ENCODE measurements around the gene PROZ. TPM values are rescaled to one million over a fixed set of nuclear protein-coding genes. Genes with fewer than 3 reads are reported as not detected.

The PROZ gene
- total and polyA plus RNA-seq, 9 of the 15 experiments (the other 6 are each of a cell fraction or from before 2014, with no cell fraction given) = not detected

DNA sequence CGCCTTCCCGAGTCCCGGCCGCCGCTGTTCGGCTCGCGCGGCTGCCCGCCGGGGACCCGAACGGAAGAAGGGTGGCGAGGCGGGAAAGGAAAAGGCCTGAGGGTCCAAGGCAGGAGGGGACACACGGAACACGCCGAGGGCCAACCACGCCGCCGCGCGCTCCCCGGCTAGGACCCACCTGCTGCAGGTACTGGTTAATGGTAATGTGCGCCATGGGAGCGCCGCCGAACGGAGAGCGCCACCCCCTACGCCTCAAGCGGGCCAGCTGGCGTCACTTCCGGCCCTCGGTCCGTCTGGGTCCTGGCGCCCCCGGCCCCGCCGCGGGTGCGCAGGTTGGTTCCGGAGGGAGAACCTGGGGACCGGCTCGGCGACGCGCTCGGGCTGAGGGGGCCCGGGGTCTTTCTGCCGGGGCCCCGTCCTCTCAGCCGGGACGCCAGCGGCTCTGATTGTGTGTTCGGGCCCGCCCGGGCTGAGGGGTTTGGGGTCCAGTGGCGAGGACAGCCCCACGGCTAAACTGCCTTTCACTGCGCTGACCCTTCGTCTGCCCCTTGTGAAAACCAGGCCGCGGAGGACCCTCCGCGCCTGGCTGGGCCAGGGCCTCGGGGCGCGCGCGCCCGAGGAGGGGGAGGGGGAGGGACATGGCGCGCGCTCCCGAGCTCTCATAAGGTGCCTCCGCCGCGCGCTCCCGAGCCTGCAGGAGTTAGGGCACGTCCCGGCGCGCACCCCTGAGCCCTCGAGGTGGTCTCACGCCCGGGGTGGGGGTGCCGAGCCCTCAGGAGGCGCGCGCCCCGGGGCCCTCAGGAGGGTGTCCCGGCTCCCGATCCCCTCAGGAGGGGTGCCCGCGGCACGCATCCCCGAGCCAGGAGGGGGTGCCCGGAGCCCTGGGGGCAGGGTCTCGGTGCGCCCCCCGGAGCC, 50.2 kb downstream of the PROZ start, which contains the start of gene PCID2 (continued):
- TF ChIP-seq, protein P1, sequence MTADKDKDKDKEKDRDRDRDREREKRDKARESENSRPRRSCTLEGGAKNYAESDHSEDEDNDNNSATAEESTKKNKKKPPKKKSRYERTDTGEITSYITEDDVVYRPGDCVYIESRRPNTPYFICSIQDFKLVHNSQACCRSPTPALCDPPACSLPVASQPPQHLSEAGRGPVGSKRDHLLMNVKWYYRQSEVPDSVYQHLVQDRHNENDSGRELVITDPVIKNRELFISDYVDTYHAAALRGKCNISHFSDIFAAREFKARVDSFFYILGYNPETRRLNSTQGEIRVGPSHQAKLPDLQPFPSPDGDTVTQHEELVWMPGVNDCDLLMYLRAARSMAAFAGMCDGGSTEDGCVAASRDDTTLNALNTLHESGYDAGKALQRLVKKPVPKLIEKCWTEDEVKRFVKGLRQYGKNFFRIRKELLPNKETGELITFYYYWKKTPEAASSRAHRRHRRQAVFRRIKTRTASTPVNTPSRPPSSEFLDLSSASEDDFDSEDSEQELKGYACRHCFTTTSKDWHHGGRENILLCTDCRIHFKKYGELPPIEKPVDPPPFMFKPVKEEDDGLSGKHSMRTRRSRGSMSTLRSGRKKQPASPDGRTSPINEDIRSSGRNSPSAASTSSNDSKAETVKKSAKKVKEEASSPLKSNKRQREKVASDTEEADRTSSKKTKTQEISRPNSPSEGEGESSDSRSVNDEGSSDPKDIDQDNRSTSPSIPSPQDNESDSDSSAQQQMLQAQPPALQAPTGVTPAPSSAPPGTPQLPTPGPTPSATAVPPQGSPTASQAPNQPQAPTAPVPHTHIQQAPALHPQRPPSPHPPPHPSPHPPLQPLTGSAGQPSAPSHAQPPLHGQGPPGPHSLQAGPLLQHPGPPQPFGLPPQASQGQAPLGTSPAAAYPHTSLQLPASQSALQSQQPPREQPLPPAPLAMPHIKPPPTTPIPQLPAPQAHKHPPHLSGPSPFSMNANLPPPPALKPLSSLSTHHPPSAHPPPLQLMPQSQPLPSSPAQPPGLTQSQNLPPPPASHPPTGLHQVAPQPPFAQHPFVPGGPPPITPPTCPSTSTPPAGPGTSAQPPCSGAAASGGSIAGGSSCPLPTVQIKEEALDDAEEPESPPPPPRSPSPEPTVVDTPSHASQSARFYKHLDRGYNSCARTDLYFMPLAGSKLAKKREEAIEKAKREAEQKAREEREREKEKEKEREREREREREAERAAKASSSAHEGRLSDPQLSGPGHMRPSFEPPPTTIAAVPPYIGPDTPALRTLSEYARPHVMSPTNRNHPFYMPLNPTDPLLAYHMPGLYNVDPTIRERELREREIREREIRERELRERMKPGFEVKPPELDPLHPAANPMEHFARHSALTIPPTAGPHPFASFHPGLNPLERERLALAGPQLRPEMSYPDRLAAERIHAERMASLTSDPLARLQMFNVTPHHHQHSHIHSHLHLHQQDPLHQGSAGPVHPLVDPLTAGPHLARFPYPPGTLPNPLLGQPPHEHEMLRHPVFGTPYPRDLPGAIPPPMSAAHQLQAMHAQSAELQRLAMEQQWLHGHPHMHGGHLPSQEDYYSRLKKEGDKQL (CRISPR knock-in tag; IDR thresholded peaks at IDR 0.05; ENCODE audit: borderline replicate concordance) = no peak
- no peak for TF ChIP-seq ZNF57 (CRISPR knock-in tag; IDR thresholded peaks at IDR 0.05)
- peak in 2 of 3 experiments; percentile 75 to 79 for TF ChIP-seq YY1 (IDR thresholded peaks at IDR 0.05; ENCODE audit: borderline replicate concordance in 1 of 3, control insufficient read depth in 1 of 3, extremely low read depth in 1 of 3, insufficient read depth in 3 of 3, insufficient read length in 1 of 3, insufficient replicate concordance in 2 of 3, low read depth in 1 of 3, low read length in 2 of 3)
- no peak for TF ChIP-seq NCOA2 (IDR thresholded peaks at IDR 0.05; ENCODE audit: partially characterized antibody in 2 of 2)
- TF ChIP-seq ETV5 (CRISPR knock-in tag; IDR thresholded peaks at IDR 0.05; ENCODE audit: low read depth) = no peak
- TF ChIP-seq DMBX1 (CRISPR knock-in tag; IDR thresholded peaks at IDR 0.05; ENCODE audit: borderline replicate concordance) = 0 out of 2 replicates have a peak, but pooled peaks have one; percentile 16
- peak; percentile 48; the same call in 1 of the 2 replicates for TF ChIP-seq ZNF24 (IDR thresholded peaks at IDR 0.05)
- TF ChIP-seq NEUROD1 (IDR thresholded peaks at IDR 0.05; ENCODE audit: borderline replicate concordance, low read depth, low read length, partially characterized antibody) = no peak
- TF ChIP-seq HMBOX1 (IDR thresholded peaks at IDR 0.05) = no peak
- TF ChIP-seq ELK1 (CRISPR knock-in tag; IDR thresholded peaks at IDR 0.05) = no peak
- no peak for TF ChIP-seq JUN (IDR thresholded peaks at IDR 0.05; ENCODE audit: borderline replicate concordance, low read depth, low read length)
- no peak for TF ChIP-seq JUN (CRISPR knock-in tag; IDR thresholded peaks at IDR 0.05; ENCODE audit: borderline replicate concordance)
- no peak for TF ChIP-seq ZFPM2 (CRISPR knock-in tag; IDR thresholded peaks at IDR 0.05)
- no peak for TF ChIP-seq FOS (IDR thresholded peaks at IDR 0.05; ENCODE audit: extremely low read depth, insufficient read length)
- TF ChIP-seq, protein P2, sequence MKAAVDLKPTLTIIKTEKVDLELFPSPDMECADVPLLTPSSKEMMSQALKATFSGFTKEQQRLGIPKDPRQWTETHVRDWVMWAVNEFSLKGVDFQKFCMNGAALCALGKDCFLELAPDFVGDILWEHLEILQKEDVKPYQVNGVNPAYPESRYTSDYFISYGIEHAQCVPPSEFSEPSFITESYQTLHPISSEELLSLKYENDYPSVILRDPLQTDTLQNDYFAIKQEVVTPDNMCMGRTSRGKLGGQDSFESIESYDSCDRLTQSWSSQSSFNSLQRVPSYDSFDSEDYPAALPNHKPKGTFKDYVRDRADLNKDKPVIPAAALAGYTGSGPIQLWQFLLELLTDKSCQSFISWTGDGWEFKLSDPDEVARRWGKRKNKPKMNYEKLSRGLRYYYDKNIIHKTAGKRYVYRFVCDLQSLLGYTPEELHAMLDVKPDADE (conservative IDR thresholded peaks at IDR 0.05; ENCODE audit: control insufficient read depth, low read depth, low read length) = peak; percentile 50; the same call in 1 of the 2 replicates
- no peak for TF ChIP-seq HSF4 (CRISPR knock-in tag; IDR thresholded peaks at IDR 0.05; ENCODE audit: borderline replicate concordance)
- TF ChIP-seq SNRNP70 (optimal IDR thresholded peaks at IDR 0.05; ENCODE audit: low read depth, low read length) = no peak

Measured in K562 (cell line).